B cell (primary cell): ENCODE measurements around the gene B4GALT1. TPM values are rescaled to one million over a fixed set of nuclear protein-coding genes. Genes with fewer than 3 reads are reported as not detected.
A peak's percentile ranks its signal among the peaks of the same experiment; 100 is the strongest.

ENCODE experiments used
- ATAC-seq: fragments of 200-7000 bp; cut with Tn5 transposase; one replicate; pipeline ENCODE4 v1.10.0; 2021; ENCODE audit warnings: low read depth, mild to moderate bottlenecking, moderate number of reproducible peaks, moderate library complexity
- CTCF ChIA-PET: fragments of 350-600 bp; sonication (Branson Sonifier 250); formaldehyde crosslinking; loops from one replicate; lab custom pipeline; 2021; ENCODE audit warnings: antibody characterized with exemption, inconsistent platforms; lab: Charles Lee
- POLR2A ChIA-PET: fragments of 350-600 bp; sonication (Branson Sonifier 250); formaldehyde crosslinking; loops from one replicate; lab custom pipeline; 2021; ENCODE audit warnings: antibody characterized with exemption; lab: Charles Lee
- DNase-seq: peaks from one replicate; pipeline ENCODE4 v3.0.0; 2013
- H2AFZ ChIP-seq: 2 replicates; pipeline ENCODE4 v1.6.1; 2012; ENCODE audit warnings: mild to moderate bottlenecking, low read depth, low read length; ENCODE audit not compliant: insufficient read depth, poor library complexity, severe bottlenecking
- H3K27ac ChIP-seq, 2 donors: 1 replicate in 1 of 2; 2 replicates in 1 of 2; pipeline ENCODE4 v1.5.1; 2012 to 2013; ENCODE audit warnings: low read length in 2 of 2, mild to moderate bottlenecking in 2 of 2, moderate library complexity in 1 of 2
- H3K27me3 ChIP-seq, 4 experiments: fragments of 200-600 bp in 1 of 4; sonication (generic) in 1 of 4; replicated peaks in 1 of 4; 1 replicate in 2 of 4; 2 replicates in 2 of 4; pipeline versions ENCODE4 v1.6.1 to v1.7.0; 2013 to 2016; ENCODE audit warnings: low read length in 3 of 4, mild to moderate bottlenecking in 2 of 4, mixed read lengths in 1 of 4, moderate library complexity in 1 of 4; ENCODE audit not compliant: insufficient read depth in 4 of 4, control insufficient read depth in 3 of 4; ENCODE audit errors: control extremely low read depth in 1 of 4
- H3K36me3 ChIP-seq, 2 experiments: replicated peaks in 1 of 2; 1 replicate in 1 of 2; 2 replicates in 1 of 2; pipeline versions ENCODE4 v1.6.1 to v1.7.1; 2013; ENCODE audit warnings: low read length in 1 of 2; ENCODE audit not compliant: insufficient read depth in 2 of 2, control insufficient read depth in 1 of 2; ENCODE audit errors: control extremely low read depth in 1 of 2, extremely low read depth in 1 of 2
- H3K4me1 ChIP-seq, 2 donors: fragments of 200-600 bp in 1 of 2; sonication (generic) in 1 of 2; 1 replicate in 1 of 2; 2 replicates in 1 of 2; pipeline versions ENCODE4 v1.5.1 to v1.6.1; 2013 to 2017; ENCODE audit warnings: low read length in 2 of 2; ENCODE audit not compliant: control insufficient read depth in 2 of 2, insufficient read depth in 2 of 2
- H3K4me2 ChIP-seq: replicated peaks from 2 replicates; pipeline ENCODE3; 2012; ENCODE audit warnings: mild to moderate bottlenecking, low read depth, low read length; ENCODE audit not compliant: poor library complexity, severe bottlenecking
- H3K4me3 ChIP-seq, 5 experiments: fragments of 200-600 bp in 1 of 5; sonication (generic) in 1 of 5; 1 replicate in 3 of 5; 2 replicates in 2 of 5; pipeline versions ENCODE4 v1.5.1 to v1.7.0; 2011 to 2016; ENCODE audit warnings: low read length in 4 of 5, mild to moderate bottlenecking in 4 of 5, low read depth in 2 of 5, control low read depth in 1 of 5, moderate library complexity in 1 of 5; ENCODE audit not compliant: insufficient read depth in 1 of 5; ENCODE audit errors: control extremely low read depth in 1 of 5, extremely low read depth in 1 of 5
- H3K79me2 ChIP-seq: fragments of 200-600 bp; sonication (generic); one replicate; pipeline ENCODE4 v1.6.0; 2016; ENCODE audit warnings: low read length; ENCODE audit not compliant: control insufficient read depth, insufficient read depth
- H3K9ac ChIP-seq: fragments of 200-600 bp; sonication (generic); 2 replicates; pipeline ENCODE4 v1.6.1; 2017; ENCODE audit warnings: mild to moderate bottlenecking, low read length, moderate library complexity
- H3K9me3 ChIP-seq, 3 donors: one replicate each; pipeline versions ENCODE4 v1.6.1 to v1.7.1; 2013; ENCODE audit warnings: low read length in 2 of 3; ENCODE audit not compliant: control insufficient read depth in 2 of 3, insufficient read depth in 1 of 3; ENCODE audit errors: control extremely low read depth in 1 of 3
- H4K20me1 ChIP-seq: 2 replicates; pipeline ENCODE4 v1.6.0; 2012; ENCODE audit warnings: mild to moderate bottlenecking, low read length; ENCODE audit not compliant: insufficient read depth, control insufficient read depth, poor library complexity, severe bottlenecking
- H3K27ac Mint-ChIP-seq: one replicate; pipeline ENCODE4 v1.8.0; 2021; ENCODE audit warnings: mixed read lengths
- H3K27me3 Mint-ChIP-seq: one replicate; pipeline ENCODE4 v1.8.0; 2021; ENCODE audit warnings: mixed read lengths
- H3K4me1 Mint-ChIP-seq: one replicate; pipeline ENCODE4 v1.8.0; 2021; ENCODE audit warnings: mixed read lengths
- H3K4me3 Mint-ChIP-seq: one replicate; pipeline ENCODE4 v1.8.0; 2021; ENCODE audit warnings: mixed read lengths
- H3K9me3 Mint-ChIP-seq: one replicate; pipeline ENCODE4 v1.8.0; 2022; ENCODE audit warnings: mixed read lengths; ENCODE audit not compliant: insufficient read depth
- CTCF ChIP-seq: fragments of 200-600 bp; IDR thresholded peaks from one replicate; pipeline ENCODE4 v1.8.0; 2022; ENCODE audit warnings: antibody characterized with exemption, mild to moderate bottlenecking
- EZH2 ChIP-seq: IDR thresholded peaks from 2 replicates; pipeline ENCODE4 v1.6.1; 2012; ENCODE audit warnings: borderline replicate concordance, low read depth, mild to moderate bottlenecking, moderate library complexity, low read length; ENCODE audit not compliant: insufficient read depth, poor library complexity, severe bottlenecking
- WGBS: methylation state at CpG from one replicate; pipeline ENCODE4 v1.1.5; 2013; ENCODE audit warnings: missing lambda C conversion rate; ENCODE audit not compliant: insufficient coverage; 5-methylcytosine and 5-hydroxymethylcytosine counted together
- intact Hi-C: fragments of 100-400 bp; cut with micrococcal nuclease; formaldehyde crosslinking; loops from one replicate; pipeline ENCODE4 v1.10.0; 2022
- polyA plus RNA-seq: library from polyadenylated mRNA; depleted of rRNA; stranded (reverse); fragments of >200 nt; gene quantifications from 2 replicates; pipeline ENCODE4 v1.2.3, GENCODE V29; 2012
- total RNA-seq, 2 donors: library from RNA; stranded (reverse); fragments of 120-200 nt in 1 of 2; gene quantifications; 1 replicate in 1 of 2; 2 replicates in 1 of 2; pipeline versions ENCODE4 v1.2.3 to v1.2.4, GENCODE V29; 2013 to 2022

B4GALT1 gene
- total and polyA plus RNA-seq, 2 donors (not counting 1 experiment from before 2014, with no cell fraction given) = 49.2 to 201 TPM

- H3K4me3 Mint-ChIP-seq = no peak overlapping the region
- ChIA-PET CTCF (no interaction called here), POLR2A (no interaction called here)
- 100% methylated on average over 3 of the region's 4 CpGs for WGBS
- no peak overlapping the region for H2AFZ ChIP-seq
- peaks cover 5 to 63% of the 10 kb centered on the region in 2 experiments for H3K36me3 ChIP-seq
- peak overlapping the region; percentile 65 for H3K27ac Mint-ChIP-seq
- DNase-seq = no peak
- peaks cover 39% of the 10 kb centered on the region for H4K20me1 ChIP-seq
- no peak overlapping the region for H3K4me3 ChIP-seq
- no peaks in the 10 kb centered on the region for H3K27me3 ChIP-seq
- H3K27ac ChIP-seq = peak overlapping the region in 1 of 2 donors; percentile 35
- H3K27me3 Mint-ChIP-seq = no peaks in the 10 kb centered on the region
- H3K79me2 ChIP-seq = peaks cover 41% of the 10 kb centered on the region
- peaks cover 57% of the 10 kb centered on the region for H3K4me1 Mint-ChIP-seq
- peaks cover 9 to 32% of the 10 kb centered on the region in 2 donors for H3K4me1 ChIP-seq
- no peaks in the 10 kb centered on the region for H3K9me3 Mint-ChIP-seq
- no peak overlapping the region for H3K9ac ChIP-seq
- intact Hi-C loops = no loop called here
- TF ChIP-seq CTCF (no peak), EZH2 (no peak)
- no peak overlapping the region for H3K4me2 ChIP-seq
- H3K9me3 ChIP-seq = no peaks in the 10 kb centered on the region
- ATAC-seq = no peak
These were observed 55.0 kb downstream of the B4GALT1 start for GRCh38 chr9:33112094-33112493.

- peaks cover 5 to 63% of the 10 kb centered on the region in 2 experiments for H3K36me3 ChIP-seq
- H4K20me1 ChIP-seq = peaks cover 39% of the 10 kb centered on the region
These were observed 55.5 kb downstream of the B4GALT1 start for GRCh38 chr9:33111631-33112030.

More at GRCh38 chr9:33111631-33112030, 55.5 kb downstream of the B4GALT1 start:
- DNase-seq (no peak), ATAC-seq (no peak)
- no peak overlapping the region for H3K4me3 Mint-ChIP-seq
- no peaks in the 10 kb centered on the region for H3K27me3 Mint-ChIP-seq
- Histone ChIP-seq H3K79me2 (peaks cover 39% of the 10 kb centered on the region), H3K4me2 (no peak overlapping the region), H3K27me3 (no peaks in the 10 kb centered on the region), H3K4me3 (no peak overlapping the region), H3K9me3 (no peaks in the 10 kb centered on the region), H2AFZ (no peak overlapping the region), H3K9ac (no peak overlapping the region), H3K27ac (peak overlapping the region in 1 of 2 donors; percentile 35), H3K4me1 (peaks cover 9 to 32% of the 10 kb centered on the region in 2 donors)
- 97% methylated on average over 3 of the region's 5 CpGs for WGBS
- H3K27ac Mint-ChIP-seq = peak overlapping the region; percentile 65
- no peaks in the 10 kb centered on the region for H3K9me3 Mint-ChIP-seq
- no peak for TF ChIP-seq CTCF
- TF ChIP-seq EZH2 = no peak
- peaks cover 57% of the 10 kb centered on the region for H3K4me1 Mint-ChIP-seq
- ChIA-PET CTCF (no interaction called here), POLR2A (no interaction called here)
- intact Hi-C loops = no loop called here
